Hepatocyte (in vitro differentiated cells): ENCODE data around the gene SLC66A3. TPM values are rescaled to one million over a fixed set of nuclear protein-coding genes. Genes with fewer than 3 reads are reported as not detected.

Experiments
- DNase-seq: peaks from one replicate; pipeline ENCODE4 v3.0.0-alpha.2; 2016; ENCODE audit warnings: low spot score
- H2AFZ ChIP-seq: fragments of 200-600 bp; sonication (generic); 2 replicates; pipeline ENCODE4 v1.6.0; 2016; ENCODE audit warnings: antibody characterized with exemption, mild to moderate bottlenecking
- H3K27ac ChIP-seq: fragments of 200-600 bp; sonication (generic); 2 replicates; pipeline ENCODE4 v1.5.1; 2016; ENCODE audit warnings: mild to moderate bottlenecking
- H3K27me3 ChIP-seq: fragments of 200-600 bp; sonication (generic); 2 replicates; pipeline ENCODE4 v1.6.1; 2016
- H3K36me3 ChIP-seq: fragments of 200-600 bp; sonication (generic); replicated peaks from 2 replicates; pipeline ENCODE4 v1.5.1; 2016; ENCODE audit warnings: low read depth; ENCODE audit not compliant: insufficient read depth
- H3K4me1 ChIP-seq: fragments of 200-600 bp; sonication (generic); 2 replicates; pipeline ENCODE4 v1.5.1; 2016; ENCODE audit warnings: mild to moderate bottlenecking, moderate library complexity; ENCODE audit not compliant: insufficient read depth
- H3K4me2 ChIP-seq: fragments of 200-600 bp; sonication (generic); 2 replicates; pipeline ENCODE4 v1.6.0; 2016
- H3K4me3 ChIP-seq: fragments of 200-600 bp; sonication (generic); 2 replicates; pipeline ENCODE4 v1.5.1; 2016; ENCODE audit warnings: mild to moderate bottlenecking
- H3K79me2 ChIP-seq: fragments of 200-600 bp; sonication (generic); 2 replicates; pipeline ENCODE4 v1.6.0; 2017; ENCODE audit warnings: mild to moderate bottlenecking
- H3K9me2 ChIP-seq: fragments of 200-600 bp; sonication (generic); replicated peaks from 2 replicates; pipeline ENCODE4 v1.6.0; 2017; ENCODE audit warnings: mild to moderate bottlenecking; ENCODE audit not compliant: insufficient read depth
- H3K9me3 ChIP-seq: fragments of 200-600 bp; sonication (generic); 2 replicates; pipeline ENCODE4 v1.5.1; 2016; ENCODE audit warnings: low read depth, mild to moderate bottlenecking
- H4K20me1 ChIP-seq: fragments of 200-600 bp; sonication (generic); 2 replicates; pipeline ENCODE4 v1.6.0; 2016; ENCODE audit warnings: mild to moderate bottlenecking; ENCODE audit not compliant: insufficient read depth, poor library complexity, severe bottlenecking
- EZH2 ChIP-seq: fragments of 200-600 bp; sonication (generic); IDR thresholded peaks from 2 replicates; pipeline ENCODE4 v1.6.1; 2016; ENCODE audit warnings: antibody characterized with exemption, mild to moderate bottlenecking, borderline replicate concordance
- EZH2phosphoT487 ChIP-seq: fragments of 200-600 bp; sonication (generic); IDR thresholded peaks from one replicate; pipeline ENCODE4 v1.6.1; 2018; ENCODE audit warnings: antibody characterized with exemption, mild to moderate bottlenecking, low read depth, moderate library complexity; ENCODE audit not compliant: unreplicated experiment, severe bottlenecking
- WGBS: methylation state at CpG from one replicate; pipeline ENCODE4 v1.1.6; 2016; ENCODE audit warnings: low lambda C conversion rate; ENCODE audit errors: missing lambda C conversion rate; 5-methylcytosine and 5-hydroxymethylcytosine counted together
- polyA plus RNA-seq: library from polyadenylated mRNA; unstranded; fragments of >200 nt; fragmentation: Nextera tagmentation; extraction: Ambion mirVana; gene quantifications from 2 replicates; pipeline ENCODE4 v1.2.1, GENCODE V29; 2016
- total RNA-seq: library from RNA; depleted of rRNA; stranded (reverse); fragments of >200 nt; gene quantifications from 2 replicates; pipeline ENCODE4 v1.2.3, GENCODE V29; 2014
- TF ChIP-seq, protein P1 (sequence below): fragments of 200-600 bp; sonication (generic); IDR thresholded peaks from 2 replicates; pipeline ENCODE4 v1.5.1; 2016; ENCODE audit warnings: antibody characterized with exemption, mild to moderate bottlenecking; ENCODE audit not compliant: poor library complexity

The SLC66A3 gene
- total and polyA plus RNA-seq, 2 experiments from 2014 or later, result 24.3 to 26.8 TPM

- no peaks in the 10 kb centered on the region for H3K27me3 ChIP-seq
- H3K27ac ChIP-seq, result no peak overlapping the region
- TF ChIP-seq, protein P1, sequence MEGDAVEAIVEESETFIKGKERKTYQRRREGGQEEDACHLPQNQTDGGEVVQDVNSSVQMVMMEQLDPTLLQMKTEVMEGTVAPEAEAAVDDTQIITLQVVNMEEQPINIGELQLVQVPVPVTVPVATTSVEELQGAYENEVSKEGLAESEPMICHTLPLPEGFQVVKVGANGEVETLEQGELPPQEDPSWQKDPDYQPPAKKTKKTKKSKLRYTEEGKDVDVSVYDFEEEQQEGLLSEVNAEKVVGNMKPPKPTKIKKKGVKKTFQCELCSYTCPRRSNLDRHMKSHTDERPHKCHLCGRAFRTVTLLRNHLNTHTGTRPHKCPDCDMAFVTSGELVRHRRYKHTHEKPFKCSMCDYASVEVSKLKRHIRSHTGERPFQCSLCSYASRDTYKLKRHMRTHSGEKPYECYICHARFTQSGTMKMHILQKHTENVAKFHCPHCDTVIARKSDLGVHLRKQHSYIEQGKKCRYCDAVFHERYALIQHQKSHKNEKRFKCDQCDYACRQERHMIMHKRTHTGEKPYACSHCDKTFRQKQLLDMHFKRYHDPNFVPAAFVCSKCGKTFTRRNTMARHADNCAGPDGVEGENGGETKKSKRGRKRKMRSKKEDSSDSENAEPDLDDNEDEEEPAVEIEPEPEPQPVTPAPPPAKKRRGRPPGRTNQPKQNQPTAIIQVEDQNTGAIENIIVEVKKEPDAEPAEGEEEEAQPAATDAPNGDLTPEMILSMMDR, result no peak
- TF ChIP-seq EZH2phosphoT487 (no peak), EZH2 (no peak)
- 68% methylated on average over 7 of the region's 7 CpGs for WGBS
- H3K9me2 ChIP-seq, result no peaks in the 10 kb centered on the region
- H3K36me3 ChIP-seq, result no peaks in the 10 kb centered on the region
- H3K4me2 ChIP-seq, result no peak overlapping the region
- H2AFZ ChIP-seq, result no peak overlapping the region
- no peaks in the 10 kb centered on the region for H3K4me1 ChIP-seq
- DNase-seq, result no peak
- no peaks in the 10 kb centered on the region for H3K9me3 ChIP-seq
- no peak overlapping the region for H3K4me3 ChIP-seq
- H3K79me2 ChIP-seq, result no peaks in the 10 kb centered on the region
- H4K20me1 ChIP-seq, result no peaks in the 10 kb centered on the region
These were observed 11.1 kb upstream of the SLC66A3 start for GRCh38 chr2:11144077-11144737.

DNA sequence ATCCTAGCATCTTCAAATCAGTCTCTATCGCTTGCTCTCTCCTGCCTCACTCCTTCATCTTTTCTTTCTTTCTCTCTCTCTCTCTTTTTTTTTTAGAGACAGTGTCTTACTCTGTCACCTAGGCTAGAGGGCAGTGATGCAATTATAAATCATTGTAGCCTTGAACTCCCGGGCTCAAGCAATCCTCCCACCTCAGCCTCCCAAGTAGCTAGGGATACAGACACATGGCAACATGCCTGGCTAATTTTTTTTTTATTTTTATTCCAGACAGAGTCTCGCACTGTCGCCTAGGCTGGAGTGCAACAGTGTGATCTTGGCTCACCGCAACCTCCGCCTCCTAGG, 10.6 kb upstream of the SLC66A3 start:
- no peaks in the 10 kb centered on the region for H4K20me1 ChIP-seq
- H3K79me2 ChIP-seq, result no peaks in the 10 kb centered on the region
- H3K36me3 ChIP-seq, result no peaks in the 10 kb centered on the region
- no peak overlapping the region for H3K4me3 ChIP-seq
- H3K27ac ChIP-seq, result no peak overlapping the region
- no peaks in the 10 kb centered on the region for H3K4me1 ChIP-seq
- no peak for DNase-seq
- TF ChIP-seq EZH2, result no peak
- TF ChIP-seq, protein P1, result no peak
- TF ChIP-seq EZH2phosphoT487, result no peak
- H3K9me3 ChIP-seq, result no peaks in the 10 kb centered on the region
- 81% methylated on average over 6 of the region's 6 CpGs for WGBS
- no peak overlapping the region for H2AFZ ChIP-seq
- H3K27me3 ChIP-seq, result no peaks in the 10 kb centered on the region
- no peak overlapping the region for H3K4me2 ChIP-seq
- no peaks in the 10 kb centered on the region for H3K9me2 ChIP-seq

GRCh38 chr2:11145350-11145749, 9.9 kb upstream of the SLC66A3 start:
- Histone ChIP-seq H3K4me2 (no peak overlapping the region), H3K4me1 (no peaks in the 10 kb centered on the region)
- TF ChIP-seq, protein P1, result no peak
- no peak for TF ChIP-seq EZH2
- TF ChIP-seq EZH2phosphoT487, result no peak

More at GRCh38 chr2:11145350-11145749, 9.9 kb upstream of the SLC66A3 start:
- 86% methylated on average over 1 of the region's 1 CpG for WGBS
- Histone ChIP-seq H4K20me1 (no peaks in the 10 kb centered on the region), H3K9me2 (no peaks in the 10 kb centered on the region), H3K4me3 (no peak overlapping the region), H3K36me3 (no peaks in the 10 kb centered on the region), H3K79me2 (no peaks in the 10 kb centered on the region), H2AFZ (no peak overlapping the region), H3K9me3 (no peaks in the 10 kb centered on the region), H3K27me3 (no peaks in the 10 kb centered on the region), H3K27ac (no peak overlapping the region)
- no peak for DNase-seq
